Measurements from ENCODE around the gene MS4A4E. TPM values are rescaled to one million over a fixed set of nuclear protein-coding genes. Genes with fewer than 3 reads are reported as not detected.
"Not testable (repeated sequence)": the region's sequence is repeated elsewhere in the genome, so short reads cannot be mapped to it uniquely, and the experiment has no call there.

MS4A4E gene
- total RNA-seq (2021) (not detected in 2 replicates), Bru-seq, nascent RNA (not detected), BruChase-seq, experiment 1, labeled RNA remaining after a 2-hour chase (not detected), BruChase-seq, experiment 2, labeled RNA remaining after a 6-hour chase (not detected)
- long read RNA-seq, result 0 reads

GRCh38 chr11:60242740-60243239 lies at the start of gene MS4A4E:
MS4A4E (minus strand) TSS chr11:60243137; CDS start chr11:60230055, 13,082 bp downstream.
- Histone ChIP-seq H3F3A (ENCODE audit: insufficient read depth, low read depth) (no peaks in the 10 kb centered on the region), H2AFZ (no peak within 1 kb of the TSS), H3K9me3 (ENCODE audit: insufficient read depth, low read depth) (no peaks in the 10 kb centered on the region), H3K36me3 (ENCODE audit: low read depth) (no peaks in the 10 kb centered on the region), H3K27me3 (ENCODE audit: insufficient read depth, low read depth) (peaks cover 18% of the 10 kb centered on the region; the same call in 1 of the 2 replicates), H3K79me2 (ENCODE audit: low read depth) (no peaks in the 10 kb centered on the region), H3K4me2 (no peak within 1 kb of the TSS), H3K27ac (no peak within 1 kb of the TSS), H3K4me1 (replicated peaks; ENCODE audit: insufficient read depth) (no peaks in the 10 kb centered on the region), H4K20me1 (ENCODE audit: insufficient read depth) (no peaks in the 10 kb centered on the region), H3K9me2 (ENCODE audit: insufficient read depth) (no peaks in the 10 kb centered on the region; the same call in 1 of the 2 replicates), H3K4me3 (no peak within 1 kb of the TSS)
- no peak for DNase-seq
- TF ChIP-seq EZH2 (IDR thresholded peaks at IDR 0.05; ENCODE audit: low read depth), result no peak
- TF ChIP-seq CTCF (conservative IDR thresholded peaks at IDR 0.05), result no peak
- no TSS peak for BruUV-seq (replicated peaks)
- POLR2A ChIA-PET (ENCODE audit: unreplicated experiment), result no interaction called here
- CTCF ChIA-PET, result no interaction called here
- intact Hi-C loops (cut with micrococcal nuclease; ENCODE audit: unreplicated experiment), result no loop called here

GRCh38 chr11:60292145-60292544 lies 49.2 kb upstream of the MS4A4E start:
- H3K9me3 ChIP-seq (ENCODE audit: insufficient read depth, low read depth), result no peaks in the 10 kb centered on the region
- no peaks in the 10 kb centered on the region for H3K9me2 ChIP-seq (ENCODE audit: insufficient read depth)
- TF ChIP-seq EZH2 (IDR thresholded peaks at IDR 0.05; ENCODE audit: low read depth) (no peak), CTCF (conservative IDR thresholded peaks at IDR 0.05) (no peak)
- H3K36me3 ChIP-seq (ENCODE audit: low read depth), result no peaks in the 10 kb centered on the region
- no peak overlapping the region for H2AFZ ChIP-seq
- intact Hi-C loops (cut with micrococcal nuclease; ENCODE audit: unreplicated experiment), result no loop called here
- no peaks in the 10 kb centered on the region for H3K79me2 ChIP-seq (ENCODE audit: low read depth)
- DNase-seq, result no peak
- no peak overlapping the region for H3K4me2 ChIP-seq
- H3F3A ChIP-seq (ENCODE audit: insufficient read depth, low read depth), result no peaks in the 10 kb centered on the region
- BruUV-seq (replicated peaks), result no TSS peak
- H3K27ac ChIP-seq, result no peak overlapping the region
- H3K27me3 ChIP-seq (ENCODE audit: insufficient read depth, low read depth), result no peaks in the 10 kb centered on the region
- H3K4me3 ChIP-seq, result no peak overlapping the region
- ChIA-PET POLR2A (ENCODE audit: unreplicated experiment) (no interaction called here), CTCF (no interaction called here)
- H4K20me1 ChIP-seq (ENCODE audit: insufficient read depth), result no peaks in the 10 kb centered on the region
- H3K4me1 ChIP-seq (replicated peaks; ENCODE audit: insufficient read depth), result no peaks in the 10 kb centered on the region

- ChIA-PET CTCF (no interaction called here), POLR2A (ENCODE audit: unreplicated experiment) (no interaction called here)
- H3K79me2 ChIP-seq (ENCODE audit: low read depth), result no peaks in the 10 kb centered on the region
- H3K27me3 ChIP-seq (ENCODE audit: insufficient read depth, low read depth), result no peaks in the 10 kb centered on the region
- DNase-seq, result no peak
- H3K4me2 ChIP-seq, result no peak overlapping the region
- TF ChIP-seq EZH2 (IDR thresholded peaks at IDR 0.05; ENCODE audit: low read depth) (no peak), CTCF (conservative IDR thresholded peaks at IDR 0.05) (no peak)
- no peaks in the 10 kb centered on the region for H3K4me1 ChIP-seq (replicated peaks; ENCODE audit: insufficient read depth)
- intact Hi-C loops (cut with micrococcal nuclease; ENCODE audit: unreplicated experiment), result no loop called here
- no peak overlapping the region for H2AFZ ChIP-seq
- no peak overlapping the region for H3K4me3 ChIP-seq
- no peak overlapping the region for H3K27ac ChIP-seq
- H4K20me1 ChIP-seq (ENCODE audit: insufficient read depth), result no peaks in the 10 kb centered on the region
- H3F3A ChIP-seq (ENCODE audit: insufficient read depth, low read depth), result no peaks in the 10 kb centered on the region
- no peaks in the 10 kb centered on the region for H3K9me3 ChIP-seq (ENCODE audit: insufficient read depth, low read depth)
- BruUV-seq (replicated peaks), result no TSS peak
- H3K36me3 ChIP-seq (ENCODE audit: low read depth), result no peaks in the 10 kb centered on the region
- H3K9me2 ChIP-seq (ENCODE audit: insufficient read depth), result no peaks in the 10 kb centered on the region
Measured at GRCh38 chr11:60288531-60288930, 45.6 kb upstream of the MS4A4E start.

- H3K27me3 ChIP-seq (ENCODE audit: insufficient read depth, low read depth); H3K4me3 ChIP-seq; H3K4me2 ChIP-seq; DNase-seq; POLR2A ChIA-PET (ENCODE audit: unreplicated experiment); BruUV-seq (replicated peaks); H3K9me2 ChIP-seq (ENCODE audit: insufficient read depth); H3K4me1 ChIP-seq (replicated peaks; ENCODE audit: insufficient read depth); intact Hi-C loops (cut with micrococcal nuclease; ENCODE audit: unreplicated experiment); H3F3A ChIP-seq (ENCODE audit: insufficient read depth, low read depth); H3K79me2 ChIP-seq (ENCODE audit: low read depth); H3K36me3 ChIP-seq (ENCODE audit: low read depth); H3K27ac ChIP-seq; H3K9me3 ChIP-seq (ENCODE audit: insufficient read depth, low read depth); H4K20me1 ChIP-seq (ENCODE audit: insufficient read depth); H2AFZ ChIP-seq; CTCF ChIA-PET: not testable (repeated sequence)
Measured at GRCh38 chr11:60285411-60286126, 42.6 kb upstream of the MS4A4E start.

Measured in PC-9 (cell line).